ENCODE measurements around the gene M1AP. TPM values are rescaled to one million over a fixed set of nuclear protein-coding genes. Genes with fewer than 3 reads are reported as not detected.

The M1AP gene
- total and polyA plus RNA-seq, 2 donors (not counting 1 experiment from before 2014, with no cell fraction given) = not detected

DNA sequence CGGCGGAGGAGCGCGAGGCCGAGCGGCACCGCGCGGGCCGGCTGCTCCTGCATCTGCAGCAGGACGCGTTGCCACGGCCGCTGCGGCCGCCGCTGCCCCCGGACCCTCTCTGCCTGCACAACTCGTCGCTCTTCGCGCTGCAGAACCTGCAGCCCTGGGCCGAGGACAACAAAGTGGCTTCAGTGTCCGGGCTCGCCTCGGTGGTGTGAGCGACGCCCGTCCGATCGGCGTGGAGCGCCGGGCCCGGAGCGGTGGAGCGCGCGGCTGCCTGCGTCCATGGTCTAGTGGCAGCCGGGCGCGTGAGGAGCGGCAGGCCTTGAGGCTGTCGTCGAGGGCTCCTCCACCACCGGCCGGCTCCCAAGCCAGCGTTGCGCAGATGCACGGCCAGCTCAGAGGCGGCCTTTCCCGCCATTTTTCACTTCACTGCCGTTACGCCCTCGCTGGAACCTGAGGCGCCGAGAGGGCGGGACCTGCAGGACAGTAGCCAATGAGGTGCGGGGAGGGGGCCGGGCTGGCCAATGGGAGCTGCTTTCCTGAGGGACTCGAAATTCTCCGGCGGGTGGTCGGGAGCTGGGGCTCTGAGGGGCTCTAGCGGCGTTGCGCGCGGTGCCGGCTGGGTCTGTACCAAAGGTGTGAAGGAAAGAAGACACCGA is 132.0 kb downstream of the M1AP start:
- peaks cover 92% of the 10 kb centered on the region for H3K27me3 ChIP-seq (ENCODE audit: control insufficient read depth, insufficient read depth, low read length)
- H3K27ac ChIP-seq (ENCODE audit: insufficient read depth, low read length) = no peak overlapping the region
- H3K9ac ChIP-seq (ENCODE audit: insufficient read depth, low read length) = no peak overlapping the region
- no peaks in the 10 kb centered on the region for H3K36me3 ChIP-seq (ENCODE audit: control insufficient read depth, insufficient read depth, low read length)
- H3K4me3 ChIP-seq (replicated peaks in 1 of 4; ENCODE audit: control extremely low read depth in 1 of 4, insufficient read depth in 1 of 4, low read depth in 3 of 4, low read length in 4 of 4) = no peak overlapping the region
- H2AFZ ChIP-seq (ENCODE audit: low read length) = no peak overlapping the region
- H3K79me2 ChIP-seq (ENCODE audit: control insufficient read depth, insufficient read depth, low read length) = no peaks in the 10 kb centered on the region
- no peaks in the 10 kb centered on the region for H4K20me1 ChIP-seq (ENCODE audit: control insufficient read depth, extremely low read depth, insufficient read depth, low read length)
- DNase-seq (ENCODE audit: low read depth in 2 of 2) = no peak
- H3K9me3 ChIP-seq (ENCODE audit: control insufficient read depth, insufficient read depth, low read depth, low read length) = no peaks in the 10 kb centered on the region
- no peaks in the 10 kb centered on the region for H3K4me1 ChIP-seq (ENCODE audit: control insufficient read depth, extremely low read depth, insufficient read depth, low read length)
- TF ChIP-seq, protein P1, sequence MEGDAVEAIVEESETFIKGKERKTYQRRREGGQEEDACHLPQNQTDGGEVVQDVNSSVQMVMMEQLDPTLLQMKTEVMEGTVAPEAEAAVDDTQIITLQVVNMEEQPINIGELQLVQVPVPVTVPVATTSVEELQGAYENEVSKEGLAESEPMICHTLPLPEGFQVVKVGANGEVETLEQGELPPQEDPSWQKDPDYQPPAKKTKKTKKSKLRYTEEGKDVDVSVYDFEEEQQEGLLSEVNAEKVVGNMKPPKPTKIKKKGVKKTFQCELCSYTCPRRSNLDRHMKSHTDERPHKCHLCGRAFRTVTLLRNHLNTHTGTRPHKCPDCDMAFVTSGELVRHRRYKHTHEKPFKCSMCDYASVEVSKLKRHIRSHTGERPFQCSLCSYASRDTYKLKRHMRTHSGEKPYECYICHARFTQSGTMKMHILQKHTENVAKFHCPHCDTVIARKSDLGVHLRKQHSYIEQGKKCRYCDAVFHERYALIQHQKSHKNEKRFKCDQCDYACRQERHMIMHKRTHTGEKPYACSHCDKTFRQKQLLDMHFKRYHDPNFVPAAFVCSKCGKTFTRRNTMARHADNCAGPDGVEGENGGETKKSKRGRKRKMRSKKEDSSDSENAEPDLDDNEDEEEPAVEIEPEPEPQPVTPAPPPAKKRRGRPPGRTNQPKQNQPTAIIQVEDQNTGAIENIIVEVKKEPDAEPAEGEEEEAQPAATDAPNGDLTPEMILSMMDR (conservative IDR thresholded peaks at IDR 0.05 in 1 of 2, IDR thresholded peaks at IDR 0.05 in 1 of 2; ENCODE audit: low read depth in 1 of 2, low read length in 2 of 2) = no peak
- peak; percentile 77 for TF ChIP-seq EZH2 (IDR thresholded peaks at IDR 0.05; ENCODE audit: low read length, missing control alignments)
- no peak overlapping the region for H3K4me2 ChIP-seq (ENCODE audit: extremely low read depth, insufficient read depth, low read length)

GRCh38 chr2:74515271-74515980 is 132.7 kb downstream of the M1AP start:
- DNase-seq (ENCODE audit: low read depth in 2 of 2) = no peak
- no peaks in the 10 kb centered on the region for H3K79me2 ChIP-seq (ENCODE audit: control insufficient read depth, insufficient read depth, low read length)
- H3K9me3 ChIP-seq (ENCODE audit: control insufficient read depth, insufficient read depth, low read depth, low read length) = no peaks in the 10 kb centered on the region
- H4K20me1 ChIP-seq (ENCODE audit: control insufficient read depth, extremely low read depth, insufficient read depth, low read length) = no peaks in the 10 kb centered on the region
- no peaks in the 10 kb centered on the region for H3K36me3 ChIP-seq (ENCODE audit: control insufficient read depth, insufficient read depth, low read length)
- no peak overlapping the region for H2AFZ ChIP-seq (ENCODE audit: low read length)
- TF ChIP-seq EZH2 (IDR thresholded peaks at IDR 0.05; ENCODE audit: low read length, missing control alignments) = peak; percentile 97
- TF ChIP-seq, protein P1 (conservative IDR thresholded peaks at IDR 0.05 in 1 of 2, IDR thresholded peaks at IDR 0.05 in 1 of 2; ENCODE audit: low read depth in 1 of 2, low read length in 2 of 2) = no peak
- no peak overlapping the region for H3K4me3 ChIP-seq (replicated peaks in 1 of 4; ENCODE audit: control extremely low read depth in 1 of 4, insufficient read depth in 1 of 4, low read depth in 3 of 4, low read length in 4 of 4)
- peaks cover 92% of the 10 kb centered on the region for H3K27me3 ChIP-seq (ENCODE audit: control insufficient read depth, insufficient read depth, low read length)
- no peak overlapping the region for H3K27ac ChIP-seq (ENCODE audit: insufficient read depth, low read length)
- no peak overlapping the region for H3K9ac ChIP-seq (ENCODE audit: insufficient read depth, low read length)
- no peak overlapping the region for H3K4me2 ChIP-seq (ENCODE audit: extremely low read depth, insufficient read depth, low read length)
- H3K4me1 ChIP-seq (ENCODE audit: control insufficient read depth, extremely low read depth, insufficient read depth, low read length) = no peaks in the 10 kb centered on the region

- no peak for DNase-seq (ENCODE audit: low read depth in 2 of 2)
- H3K27me3 ChIP-seq (ENCODE audit: control insufficient read depth, insufficient read depth, low read length) = peaks cover 85% of the 10 kb centered on the region
- no peak within 1 kb of the TSS for H2AFZ ChIP-seq (ENCODE audit: low read length)
- no peaks in the 10 kb centered on the region for H3K4me1 ChIP-seq (ENCODE audit: control insufficient read depth, extremely low read depth, insufficient read depth, low read length)
- H3K27ac ChIP-seq (ENCODE audit: insufficient read depth, low read length) = no peak within 1 kb of the TSS
- H3K4me2 ChIP-seq (ENCODE audit: extremely low read depth, insufficient read depth, low read length) = peak within 1 kb of the TSS; percentile 19
- H3K9me3 ChIP-seq (ENCODE audit: control insufficient read depth, insufficient read depth, low read depth, low read length) = no peaks in the 10 kb centered on the region
- no peak for TF ChIP-seq EZH2 (IDR thresholded peaks at IDR 0.05; ENCODE audit: low read length, missing control alignments)
- H3K36me3 ChIP-seq (ENCODE audit: control insufficient read depth, insufficient read depth, low read length) = no peaks in the 10 kb centered on the region
- H4K20me1 ChIP-seq (ENCODE audit: control insufficient read depth, extremely low read depth, insufficient read depth, low read length) = no peaks in the 10 kb centered on the region
- peak within 1 kb of the TSS in 1 of 4 experiments; percentile 7 for H3K4me3 ChIP-seq (replicated peaks in 1 of 4; ENCODE audit: control extremely low read depth in 1 of 4, insufficient read depth in 1 of 4, low read depth in 3 of 4, low read length in 4 of 4)
- no peaks in the 10 kb centered on the region for H3K79me2 ChIP-seq (ENCODE audit: control insufficient read depth, insufficient read depth, low read length)
- H3K9ac ChIP-seq (ENCODE audit: insufficient read depth, low read length) = no peak within 1 kb of the TSS
Measured at GRCh38 chr2:74514368-74515270, 133.5 kb downstream of the M1AP start, which contains the start of gene TLX2. Gene TLX2 (plus strand): TSS chr2:74514450. CDS start chr2:74514807, 357 bp downstream.

All from fibroblast of lung (primary cell).